WI38 (cell line): ENCODE data around the gene TLR5.

ENCODE experiments used
- H3K4me3 ChIP-seq: 2 replicates; pipeline ENCODE4 v1.5.1; 2011; ENCODE audit warnings: low read depth, mild to moderate bottlenecking, control low read depth, low read length
- TF ChIP-seq, protein P1 (sequence below): IDR thresholded peaks from 2 replicates; pipeline ENCODE4 v1.5.1; 2012; ENCODE audit warnings: low read depth, mild to moderate bottlenecking, control low read depth, low read length

Gene TLR5

DNA sequence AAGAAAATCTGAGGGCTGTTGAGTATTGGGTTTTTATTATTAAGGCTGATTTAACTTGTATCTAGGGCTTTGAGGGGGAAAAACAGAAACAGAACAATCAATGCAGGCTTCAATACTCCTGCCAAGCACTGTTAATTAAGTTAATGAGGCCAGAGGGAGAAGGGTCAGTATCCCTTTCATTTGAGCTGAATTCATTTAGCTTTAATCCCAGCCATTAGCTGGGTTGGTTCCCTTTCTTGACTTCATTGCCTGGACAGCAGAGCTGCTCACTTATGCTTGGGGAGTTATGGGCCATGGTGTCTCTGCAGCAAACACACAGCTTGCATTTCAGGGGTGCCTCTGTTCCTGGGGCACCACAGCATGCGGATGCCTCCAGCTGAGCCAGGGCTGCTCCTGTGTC lies 16.3 kb downstream of the TLR5 start:
- H3K4me3 ChIP-seq: no peak overlapping the region
- TF ChIP-seq, protein P1, sequence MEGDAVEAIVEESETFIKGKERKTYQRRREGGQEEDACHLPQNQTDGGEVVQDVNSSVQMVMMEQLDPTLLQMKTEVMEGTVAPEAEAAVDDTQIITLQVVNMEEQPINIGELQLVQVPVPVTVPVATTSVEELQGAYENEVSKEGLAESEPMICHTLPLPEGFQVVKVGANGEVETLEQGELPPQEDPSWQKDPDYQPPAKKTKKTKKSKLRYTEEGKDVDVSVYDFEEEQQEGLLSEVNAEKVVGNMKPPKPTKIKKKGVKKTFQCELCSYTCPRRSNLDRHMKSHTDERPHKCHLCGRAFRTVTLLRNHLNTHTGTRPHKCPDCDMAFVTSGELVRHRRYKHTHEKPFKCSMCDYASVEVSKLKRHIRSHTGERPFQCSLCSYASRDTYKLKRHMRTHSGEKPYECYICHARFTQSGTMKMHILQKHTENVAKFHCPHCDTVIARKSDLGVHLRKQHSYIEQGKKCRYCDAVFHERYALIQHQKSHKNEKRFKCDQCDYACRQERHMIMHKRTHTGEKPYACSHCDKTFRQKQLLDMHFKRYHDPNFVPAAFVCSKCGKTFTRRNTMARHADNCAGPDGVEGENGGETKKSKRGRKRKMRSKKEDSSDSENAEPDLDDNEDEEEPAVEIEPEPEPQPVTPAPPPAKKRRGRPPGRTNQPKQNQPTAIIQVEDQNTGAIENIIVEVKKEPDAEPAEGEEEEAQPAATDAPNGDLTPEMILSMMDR: no peak

DNA sequence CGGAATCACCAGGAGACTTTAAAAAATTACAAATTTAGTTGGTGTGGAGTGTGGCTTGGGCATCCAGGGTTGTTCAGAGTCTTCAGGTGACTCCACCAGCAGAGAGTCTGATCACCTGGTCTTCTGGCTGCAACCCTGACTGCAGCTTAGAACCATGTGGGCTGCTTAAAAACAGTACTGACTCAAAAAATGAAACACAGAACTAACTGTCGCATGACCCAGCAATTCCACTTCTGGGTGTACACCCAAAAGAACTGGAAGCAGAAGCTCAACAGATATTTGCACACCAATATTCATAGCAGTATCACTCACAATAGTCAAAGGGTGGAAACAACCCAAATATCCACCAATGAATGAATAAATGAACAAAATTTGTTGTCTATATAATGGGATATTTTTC lies 17.3 kb downstream of the TLR5 start:
- TF ChIP-seq, protein P1: no peak
- H3K4me3 ChIP-seq: no peak overlapping the region

DNA sequence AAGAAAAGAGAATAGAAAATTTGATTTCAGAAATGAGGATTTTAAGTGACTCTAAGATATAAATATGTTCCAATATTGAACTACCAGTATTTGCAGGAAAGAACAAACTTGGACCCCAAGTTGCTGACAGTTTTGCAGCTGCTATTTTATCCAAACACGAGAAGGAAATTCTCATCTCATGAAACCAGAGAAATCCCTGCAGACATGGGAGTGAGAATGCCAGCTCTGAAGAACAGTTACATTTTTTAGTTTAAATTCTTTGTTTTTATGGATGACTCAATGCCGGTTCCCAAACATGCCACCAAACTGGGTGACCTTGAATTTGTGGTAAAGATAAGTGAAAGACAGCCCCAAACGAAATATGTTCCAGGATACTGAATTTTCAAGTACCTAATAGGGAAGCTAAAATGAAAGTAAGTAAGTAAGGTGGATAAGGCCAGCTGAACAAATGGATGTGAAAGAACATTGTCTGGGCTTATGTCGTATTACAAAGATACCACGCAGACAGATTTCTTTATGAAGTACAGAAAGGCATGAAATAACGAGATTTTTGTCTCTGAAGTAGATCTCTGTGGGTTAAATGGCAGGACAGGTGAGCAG lies 19.9 kb downstream of the TLR5 start:
- no peak overlapping the region for H3K4me3 ChIP-seq
- TF ChIP-seq, protein P1: no peak

DNA sequence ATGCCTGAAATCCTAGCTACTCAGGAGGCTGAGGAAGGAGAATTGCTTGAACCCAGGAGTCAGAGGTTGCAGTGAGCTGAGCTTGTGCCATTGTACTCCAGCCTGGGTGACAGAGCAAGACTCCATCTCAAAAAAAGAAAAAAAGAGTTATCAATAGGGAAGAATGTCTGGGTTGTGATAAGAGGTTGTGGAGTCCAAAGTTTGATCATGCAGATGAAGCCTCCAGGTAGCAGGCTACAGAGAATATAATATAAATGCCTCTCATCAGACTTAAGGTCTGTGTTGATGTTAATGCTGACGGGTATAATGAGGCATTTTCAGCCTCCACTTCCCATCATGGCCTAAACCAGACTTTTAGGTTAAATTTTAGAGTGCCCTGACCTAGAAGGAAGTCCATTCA lies 24.6 kb downstream of the TLR5 start:
- H3K4me3 ChIP-seq: no peak overlapping the region
- TF ChIP-seq, protein P1: no peak

DNA sequence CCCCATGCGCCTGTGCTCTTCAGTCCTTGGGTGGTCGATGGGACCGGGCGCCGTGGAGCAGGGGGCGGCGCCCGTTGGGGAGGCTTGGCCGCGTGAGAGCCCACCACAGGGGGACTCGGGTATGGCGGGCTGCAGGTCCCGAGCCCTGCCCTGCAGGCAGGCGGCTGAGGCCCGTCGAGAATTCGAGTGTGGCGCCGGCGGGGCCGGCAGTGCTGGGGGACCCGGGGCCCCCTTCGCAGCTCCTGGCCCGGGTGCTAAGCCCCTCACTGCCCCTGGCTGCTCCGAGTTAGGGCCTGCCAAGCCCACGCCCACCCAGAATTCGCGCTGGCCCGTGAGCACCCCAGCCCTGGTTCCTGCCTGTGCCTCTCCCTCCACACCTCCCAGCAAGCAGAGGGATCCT lies 26.1 kb downstream of the TLR5 start:
- no peak overlapping the region for H3K4me3 ChIP-seq

DNA sequence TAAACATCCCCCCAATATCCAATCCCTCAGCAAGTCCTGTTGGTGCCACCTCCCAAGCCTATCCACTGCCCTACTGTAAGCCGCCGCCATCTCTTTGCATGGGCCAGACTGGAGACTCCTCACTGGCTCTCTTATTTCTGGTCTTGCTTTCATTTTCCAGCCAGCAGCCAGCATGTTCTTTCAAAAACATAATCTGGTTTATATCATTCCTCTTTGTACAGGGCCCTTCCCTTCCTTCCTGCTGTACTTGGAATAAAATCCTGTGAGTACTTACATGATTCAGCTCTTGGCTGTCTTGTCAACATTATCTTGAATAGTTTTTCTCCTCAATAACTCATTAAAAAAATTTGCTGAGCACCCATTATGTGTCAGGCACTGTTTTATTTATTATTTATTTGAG lies 28.2 kb downstream of the TLR5 start:
- TF ChIP-seq, protein P1: no peak
- no peak overlapping the region for H3K4me3 ChIP-seq

More for the DNA sequence above, 26.1 kb downstream of the TLR5 start:
- TF ChIP-seq, protein P1: no peak

DNA sequence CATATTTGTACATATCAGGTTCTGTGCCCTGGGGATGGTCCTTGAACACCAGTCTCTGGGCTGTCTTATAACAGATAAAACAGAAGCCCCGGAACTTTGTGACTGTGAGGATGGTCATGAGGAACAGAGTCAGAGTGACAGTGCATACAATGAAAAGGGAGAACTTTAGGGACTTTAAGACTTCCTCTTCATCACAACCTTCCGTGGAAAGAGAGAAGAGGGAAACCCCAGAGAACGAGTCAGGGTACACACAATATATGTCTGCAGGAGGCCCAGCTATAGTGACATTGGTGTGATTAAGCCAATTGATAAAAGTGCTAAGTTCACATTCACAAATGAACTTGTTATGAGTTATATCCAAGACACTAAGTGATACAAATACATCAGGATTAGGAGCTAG lies 32.1 kb downstream of the TLR5 start:
- TF ChIP-seq, protein P1: no peak
- H3K4me3 ChIP-seq: no peak overlapping the region
